Sigmoid colon (tissue), 7 donors: Measurements from ENCODE around the gene AP1S2. TPM values are rescaled to one million over a fixed set of nuclear protein-coding genes. Genes with fewer than 3 reads are reported as not detected.

Source experiments
- DNase-seq: peaks from one replicate; pipeline ENCODE4 v3.0.0-alpha.2; 2019
- H3K27ac ChIP-seq, 4 donors: fragments of 200-600 bp; sonication (generic); one replicate each; pipeline ENCODE4 v1.5.1; 2016 to 2019; ENCODE audit warnings: mild to moderate bottlenecking in 1 of 4
- H3K27me3 ChIP-seq, 3 donors: fragments of 200-600 bp; sonication (generic); one replicate each; pipeline ENCODE4 v1.5.1; 2019; ENCODE audit warnings: mild to moderate bottlenecking in 1 of 3
- H3K36me3 ChIP-seq, 4 donors: fragments of 200-600 bp; sonication (generic); one replicate each; pipeline ENCODE4 v1.5.1; 2016 to 2019
- H3K4me1 ChIP-seq, 4 donors: fragments of 200-600 bp; sonication (generic); one replicate each; pipeline ENCODE4 v1.5.1; 2017 to 2019
- H3K4me3 ChIP-seq, 4 donors: fragments of 200-600 bp; sonication (generic); one replicate each; pipeline ENCODE4 v1.5.1; 2017 to 2019; ENCODE audit warnings: mild to moderate bottlenecking in 2 of 4, moderate library complexity in 1 of 4
- H3K9me3 ChIP-seq, 4 donors: fragments of 200-600 bp in 3 of 4; sonication (generic) in 3 of 4; one replicate each; pipeline versions ENCODE4 v1.5.1 to v1.6.1; 2013 to 2019
- EP300 ChIP-seq, 4 donors: sonication (generic); formaldehyde crosslinking; IDR thresholded peaks; one replicate each; pipeline ENCODE4 v1.6.1; 2017; ENCODE audit warnings: antibody characterized with exemption in 4 of 4
- POLR2A ChIP-seq, 2 donors: fragments of 450-650 bp; IDR thresholded peaks; one replicate each; pipeline ENCODE4 v1.6.1; 2016; ENCODE audit warnings: antibody characterized with exemption in 2 of 2, mild to moderate bottlenecking in 2 of 2, moderate library complexity in 2 of 2
- POLR2AphosphoS5 ChIP-seq, 4 donors: sonication (generic); formaldehyde crosslinking; IDR thresholded peaks; one replicate each; pipeline ENCODE4 v1.6.1; 2017; ENCODE audit warnings: antibody characterized with exemption in 4 of 4
- WGBS, 2 donors: extraction: QIAGEN DNeasy Blood & Tissue Kit; methylation state at CpG; one replicate each; pipeline ENCODE4 v1.1.7; 2013; 5-methylcytosine and 5-hydroxymethylcytosine counted together
- intact Hi-C: fragments of 100-400 bp; cut with DNase I; formaldehyde crosslinking; loops from one replicate; pipeline ENCODE4 v1.15.1; 2023
- polyA plus RNA-seq, 3 donors: library from polyadenylated mRNA; stranded (reverse); fragments of 200-250 nt; gene quantifications; one replicate each; pipeline ENCODE4 v1.2.3, GENCODE V29; 2013
- total RNA-seq, 4 donors: library from RNA; depleted of rRNA; stranded (reverse); fragments of >200 nt; gene quantifications; one replicate each; pipeline ENCODE4 v1.1.0, GENCODE V29; 2016
- TF ChIP-seq, protein P1 (sequence below), 4 experiments: fragments of 450-650 bp in 3 of 4; fragments of 200-600 bp in 1 of 4; IDR thresholded peaks; one replicate each; pipeline ENCODE4 v1.5.1; 2016 to 2019; ENCODE audit warnings: antibody characterized with exemption in 4 of 4, mild to moderate bottlenecking in 3 of 4, moderate library complexity in 2 of 4
- donor health status: healthy with polysubstance abuse.
- donor health status: Bipolar disorder and iron deficiency.
- donor health status: healthy.

Gene AP1S2
- total and polyA plus RNA-seq, 7 donors = 19.1 to 156 (median 71.6) TPM

DNA sequence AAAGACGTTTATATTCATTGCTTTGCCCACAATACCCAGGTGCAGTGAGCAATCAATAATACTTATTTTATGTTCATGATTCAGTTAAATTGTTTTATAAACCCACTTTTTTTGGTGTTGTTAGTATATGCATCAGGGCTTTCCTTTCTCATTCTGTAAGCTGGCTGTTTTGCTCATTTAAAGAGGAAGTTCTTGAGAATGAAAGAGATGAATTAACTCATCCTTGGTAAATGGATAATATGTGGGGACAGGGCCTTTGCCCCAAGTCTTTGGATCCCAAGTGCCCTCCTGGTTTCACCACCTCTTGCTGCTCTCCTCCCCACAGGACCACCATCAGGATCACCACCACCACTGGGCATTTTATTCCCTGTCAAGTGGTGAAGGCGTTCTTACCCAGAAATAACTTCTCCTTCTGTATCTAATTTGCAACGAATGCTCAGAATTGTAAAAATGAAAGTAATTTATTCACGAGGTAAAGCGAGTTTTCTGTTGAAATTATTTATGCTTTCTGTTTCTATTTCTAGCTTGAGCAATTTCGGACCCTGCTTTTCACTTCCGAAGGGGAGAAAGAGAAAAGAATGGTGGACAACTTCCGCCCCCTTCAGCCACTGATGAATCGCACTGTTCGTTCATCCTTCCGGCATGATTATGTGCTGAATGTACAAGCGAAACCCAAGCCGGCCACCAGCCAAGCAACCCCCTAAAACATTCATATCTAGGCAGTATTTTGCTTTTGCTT is 72.5 kb downstream of the AP1S2 start:
- no peaks in the 10 kb centered on the region for H3K27me3 ChIP-seq
- TF ChIP-seq POLR2AphosphoS5 (IDR thresholded peaks at IDR 0.05) (no peak), EP300 (IDR thresholded peaks at IDR 0.05) (no peak), POLR2A (IDR thresholded peaks at IDR 0.05) (no peak)
- TF ChIP-seq, protein P1, sequence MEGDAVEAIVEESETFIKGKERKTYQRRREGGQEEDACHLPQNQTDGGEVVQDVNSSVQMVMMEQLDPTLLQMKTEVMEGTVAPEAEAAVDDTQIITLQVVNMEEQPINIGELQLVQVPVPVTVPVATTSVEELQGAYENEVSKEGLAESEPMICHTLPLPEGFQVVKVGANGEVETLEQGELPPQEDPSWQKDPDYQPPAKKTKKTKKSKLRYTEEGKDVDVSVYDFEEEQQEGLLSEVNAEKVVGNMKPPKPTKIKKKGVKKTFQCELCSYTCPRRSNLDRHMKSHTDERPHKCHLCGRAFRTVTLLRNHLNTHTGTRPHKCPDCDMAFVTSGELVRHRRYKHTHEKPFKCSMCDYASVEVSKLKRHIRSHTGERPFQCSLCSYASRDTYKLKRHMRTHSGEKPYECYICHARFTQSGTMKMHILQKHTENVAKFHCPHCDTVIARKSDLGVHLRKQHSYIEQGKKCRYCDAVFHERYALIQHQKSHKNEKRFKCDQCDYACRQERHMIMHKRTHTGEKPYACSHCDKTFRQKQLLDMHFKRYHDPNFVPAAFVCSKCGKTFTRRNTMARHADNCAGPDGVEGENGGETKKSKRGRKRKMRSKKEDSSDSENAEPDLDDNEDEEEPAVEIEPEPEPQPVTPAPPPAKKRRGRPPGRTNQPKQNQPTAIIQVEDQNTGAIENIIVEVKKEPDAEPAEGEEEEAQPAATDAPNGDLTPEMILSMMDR (IDR thresholded peaks at IDR 0.05) = no peak
- no peaks in the 10 kb centered on the region for H3K9me3 ChIP-seq
- no peak for DNase-seq
- H3K4me1 ChIP-seq = no peaks in the 10 kb centered on the region
- WGBS, 2 donors = 61 to 70% methylated on average over 13 of the region's 13 CpGs
- H3K36me3 ChIP-seq = peaks cover 0 to 5% (median 2%) of the 10 kb centered on the region in 4 donors
- no peak overlapping the region for H3K4me3 ChIP-seq
- no peak overlapping the region for H3K27ac ChIP-seq
- intact Hi-C loops = no loop called here

Other genes starting within 250 kb of the AP1S2 start
- under 1 TPM in 1 of 4 donors, not detected in 3; 0.33 TPM for gene CLTRN, start 190.0 kb downstream of the AP1S2 start, total RNA-seq
- gene CLTRN, start 190.0 kb downstream of the AP1S2 start, polyA plus RNA-seq = under 1 TPM in 2 of 3 donors, not detected in 1; 0.12 to 0.60 TPM
- gene CA5B, start 116.5 kb downstream of the AP1S2 start, total RNA-seq = 1 to 10 TPM; 3.9 to 8.6 (median 7.1) TPM
- gene CA5B, start 116.5 kb downstream of the AP1S2 start, polyA plus RNA-seq = 1 to 10 TPM in 2 of 3 donors, under 1 TPM in 1; 0.46 to 3.4 (median 1.8) TPM
- 10 to 100 TPM in 2 of 4 donors, 1 to 10 TPM in 2; 6.8 to 13.8 (median 11.8) TPM for gene ZRSR2, start 64.3 kb downstream of the AP1S2 start, total RNA-seq
- gene ZRSR2, start 64.3 kb downstream of the AP1S2 start, polyA plus RNA-seq = 10 to 100 TPM in 2 of 3 donors, 1 to 10 TPM in 1; 8.6 to 15.6 (median 12.6) TPM